Activated CD4-positive, alpha-beta T cell treated with anti-CD3 and anti-CD28 coated beads for 36 hours (primary cell): ENCODE measurements around the gene REEP2. TPM values are rescaled to one million over a fixed set of nuclear protein-coding genes. Genes with fewer than 3 reads are reported as not detected.
A peak's percentile ranks its signal among the peaks of the same experiment; 100 is the strongest.

Experiments used
- ATAC-seq: fragments of 200-7000 bp; cut with Tn5 transposase; one replicate; pipeline ENCODE4 v1.10.0; 2021; ENCODE audit warnings: mild to moderate bottlenecking, moderate library complexity
- CTCF ChIA-PET: fragments of 350-600 bp; sonication (Branson Sonifier 250); formaldehyde crosslinking; loops from one replicate; lab custom pipeline; 2021; ENCODE audit warnings: antibody characterized with exemption; lab: Charles Lee
- POLR2A ChIA-PET: fragments of 350-600 bp; sonication (Branson Sonifier 250); formaldehyde crosslinking; loops from one replicate; lab custom pipeline; 2021; ENCODE audit warnings: antibody characterized with exemption, inconsistent platforms; lab: Charles Lee
- DNase-seq: peaks from one replicate; pipeline ENCODE4 v3.0.0-alpha.2; 2020
- H3K27ac Mint-ChIP-seq: one replicate; pipeline ENCODE4 v1.8.0; 2021; ENCODE audit warnings: mixed read lengths
- H3K27me3 Mint-ChIP-seq: one replicate; pipeline ENCODE4 v1.8.0; 2021; ENCODE audit warnings: mixed read lengths
- H3K36me3 Mint-ChIP-seq: one replicate; pipeline ENCODE4 v1.8.0; 2021; ENCODE audit warnings: low read depth, mixed read lengths
- H3K4me1 Mint-ChIP-seq: one replicate; pipeline ENCODE4 v1.8.0; 2021; ENCODE audit warnings: mixed read lengths
- H3K4me3 Mint-ChIP-seq: one replicate; pipeline ENCODE4 v1.8.0; 2021; ENCODE audit warnings: mild to moderate bottlenecking, moderate library complexity, mixed read lengths
- H3K9me3 Mint-ChIP-seq: one replicate; pipeline ENCODE4 v1.8.0; 2021; ENCODE audit warnings: low read depth, mixed read lengths
- intact Hi-C, 2 experiments: fragments of 100-400 bp; cut with DNase I in 1 of 2; cut with micrococcal nuclease in 1 of 2; formaldehyde crosslinking; loops; one replicate each; pipeline versions ENCODE4 v1.14.2 to v1.15.1; 2022 to 2024; cut with DNase I, micrococcal nuclease
- total RNA-seq, 2 experiments: library from RNA; stranded (reverse); gene quantifications; one replicate each; pipeline ENCODE4 v1.2.3, GENCODE V29; 2021

REEP2 gene
- total RNA-seq, 2 experiments from 2014 or later, result 4.0 to 5.6 TPM

GRCh38 chr5:138466125-138466899, 27.5 kb downstream of the REEP2 start:
- POLR2A ChIA-PET, result interaction anchor here (0.6 to 2.8 kb wide), 7 partner anchors 15 to 1079 kb away, joined by 3 to 22 read pairs (median 5); partner anchors contain the start of genes ETF1 and HSPA9
- intact Hi-C loops, result loop anchor here (10.0 kb wide), 3 partner anchors 728 to 1098 kb away; partner anchors contain the start of genes SIL1 (in 1 of the 2) and UBE2D2 (in 1 of the 2)
- Mint-ChIP-seq H3K27me3 (no peaks in the 10 kb centered on the region), H3K36me3 (peaks cover 29% of the 10 kb centered on the region), H3K27ac (peak overlapping the region; percentile 35), H3K4me3 (peak overlapping the region; percentile 77), H3K4me1 (peaks cover 35% of the 10 kb centered on the region), H3K9me3 (no peaks in the 10 kb centered on the region)
- CTCF ChIA-PET, result interaction anchor here (1.0 to 3.0 kb wide), 6 partner anchors 11 to 36 kb away, joined by 3 to 12 read pairs (median 5); no protein-coding TSS in a partner anchor
- ATAC-seq (no peak), DNase-seq (peak; percentile 51)

- intact Hi-C loops, result loop anchor here (10.0 kb wide), 3 partner anchors 728 to 1098 kb away; partner anchors contain the start of genes SIL1 (in 1 of the 2) and UBE2D2 (in 1 of the 2)
- no peaks in the 10 kb centered on the region for H3K27me3 Mint-ChIP-seq
- CTCF ChIA-PET, result interaction anchor here (0.9 to 3.0 kb wide), 4 partner anchors 12 to 38 kb away, joined by 3 to 12 read pairs (median 4); no protein-coding TSS in a partner anchor
- ATAC-seq (no peak), DNase-seq (no peak)
- POLR2A ChIA-PET, result interaction anchor here (0.6 to 1.4 kb wide), 4 partner anchors 14 to 464 kb away, joined by 3 to 11 read pairs (median 3); partner anchors contain the start of gene HSPA9
- peak overlapping the region; percentile 77 for H3K4me3 Mint-ChIP-seq
- no peaks in the 10 kb centered on the region for H3K9me3 Mint-ChIP-seq
- H3K4me1 Mint-ChIP-seq, result peaks cover 28% of the 10 kb centered on the region
- peak overlapping the region; percentile 53 for H3K27ac Mint-ChIP-seq
- peaks cover 29% of the 10 kb centered on the region for H3K36me3 Mint-ChIP-seq
These were observed 28.2 kb downstream of the REEP2 start for GRCh38 chr5:138466900-138467710.

GRCh38 chr5:138467711-138468132, 28.9 kb downstream of the REEP2 start:
- Mint-ChIP-seq H3K9me3 (no peaks in the 10 kb centered on the region), H3K4me3 (peak overlapping the region; percentile 77), H3K4me1 (peaks cover 28% of the 10 kb centered on the region), H3K27me3 (no peaks in the 10 kb centered on the region), H3K27ac (peak overlapping the region; percentile 59), H3K36me3 (peaks cover 29% of the 10 kb centered on the region)
- intact Hi-C loops, result loop anchor here (10.0 kb wide), 3 partner anchors 727 to 1097 kb away; partner anchors contain the start of genes SIL1 (in 1 of the 2) and UBE2D2 (in 1 of the 2)
- CTCF ChIA-PET, result interaction anchor here (0.9 to 1.6 kb wide), 2 partner anchors 35 to 37 kb away, joined by 3 to 5 read pairs; no protein-coding TSS in a partner anchor
- POLR2A ChIA-PET, result interaction anchor here (0.6 kb wide), 1 partner anchor 465 kb away, joined by 3 read pairs; no protein-coding TSS in a partner anchor
- ATAC-seq, result no peak
- no peak for DNase-seq

- DNase-seq (no peak), ATAC-seq (no peak)
- no peaks in the 10 kb centered on the region for H3K9me3 Mint-ChIP-seq
- peaks cover 26% of the 10 kb centered on the region for H3K4me1 Mint-ChIP-seq
- ChIA-PET CTCF (interaction anchor here (0.9 to 1.6 kb wide), 3 partner anchors 34 to 37 kb away, joined by 3 to 5 read pairs (median 4); no protein-coding TSS in a partner anchor), POLR2A (no interaction called here)
- peaks cover 29% of the 10 kb centered on the region for H3K36me3 Mint-ChIP-seq
- intact Hi-C loops, result loop anchor here (10.0 kb wide), 3 partner anchors 726 to 1096 kb away; partner anchors contain the start of genes SIL1 (in 1 of the 2) and UBE2D2 (in 1 of the 2)
- peak overlapping the region; percentile 77 for H3K4me3 Mint-ChIP-seq
- peak overlapping the region; percentile 59 for H3K27ac Mint-ChIP-seq
- no peaks in the 10 kb centered on the region for H3K27me3 Mint-ChIP-seq
These were observed 29.5 kb downstream of the REEP2 start for GRCh38 chr5:138468133-138468965.

- Mint-ChIP-seq H3K4me1 (peaks cover 25% of the 10 kb centered on the region), H3K9me3 (no peaks in the 10 kb centered on the region), H3K4me3 (peak overlapping the region; percentile 77), H3K27ac (peak overlapping the region; percentile 48), H3K27me3 (no peaks in the 10 kb centered on the region), H3K36me3 (peaks cover 29% of the 10 kb centered on the region)
- ChIA-PET POLR2A (no interaction called here), CTCF (interaction anchor here (0.6 to 1.4 kb wide), 2 partner anchors 33 to 91 kb away, joined by 3 to 4 read pairs; no protein-coding TSS in a partner anchor)
- ATAC-seq (no peak), DNase-seq (no peak)
- intact Hi-C loops, result loop anchor here (10.0 kb wide), 3 partner anchors 726 to 1096 kb away; partner anchors contain the start of genes SIL1 (in 1 of the 2) and UBE2D2 (in 1 of the 2)
These were observed 30.2 kb downstream of the REEP2 start for GRCh38 chr5:138468966-138469539.

- ATAC-seq (no peak), DNase-seq (peak; percentile 17)
- no peak overlapping the region for H3K4me3 Mint-ChIP-seq
- peaks cover 25% of the 10 kb centered on the region for H3K4me1 Mint-ChIP-seq
- intact Hi-C loops, result loop anchor here (10.0 kb wide), 3 partner anchors 725 to 1095 kb away; partner anchors contain the start of genes SIL1 (in 1 of the 2) and UBE2D2 (in 1 of the 2)
- H3K27me3 Mint-ChIP-seq, result no peaks in the 10 kb centered on the region
- ChIA-PET POLR2A (no interaction called here), CTCF (interaction anchor here (0.6 to 1.4 kb wide), 2 partner anchors 32 to 91 kb away, joined by 3 to 4 read pairs; no protein-coding TSS in a partner anchor)
- no peak overlapping the region for H3K27ac Mint-ChIP-seq
- no peaks in the 10 kb centered on the region for H3K9me3 Mint-ChIP-seq
- H3K36me3 Mint-ChIP-seq, result peaks cover 29% of the 10 kb centered on the region
These were observed 30.9 kb downstream of the REEP2 start for GRCh38 chr5:138469540-138470321.

- intact Hi-C loops, result no loop called here
- Mint-ChIP-seq H3K9me3 (no peaks in the 10 kb centered on the region), H3K36me3 (peaks cover 27% of the 10 kb centered on the region), H3K4me1 (peaks cover 25% of the 10 kb centered on the region), H3K4me3 (no peak overlapping the region), H3K27ac (no peak overlapping the region), H3K27me3 (no peaks in the 10 kb centered on the region)
- CTCF ChIA-PET, result interaction anchor here (1.1 to 1.5 kb wide), 3 partner anchors 20 to 31 kb away, joined by 3 read pairs; partner anchors contain the start of gene REEP2
- POLR2A ChIA-PET, result interaction anchor here (0.6 kb wide), 1 partner anchor 33 kb away, joined by 3 read pairs; no protein-coding TSS in a partner anchor
- no peak for ATAC-seq
- DNase-seq, result no peak
These were observed 31.6 kb downstream of the REEP2 start for GRCh38 chr5:138470322-138471051.

GRCh38 chr5:138471052-138471361, 32.1 kb downstream of the REEP2 start:
- no peak overlapping the region for H3K4me3 Mint-ChIP-seq
- H3K27me3 Mint-ChIP-seq, result no peaks in the 10 kb centered on the region
- H3K36me3 Mint-ChIP-seq, result peaks cover 26% of the 10 kb centered on the region
- no peak overlapping the region for H3K27ac Mint-ChIP-seq
- ATAC-seq, result no peak
- POLR2A ChIA-PET, result interaction anchor here (0.6 kb wide), 1 partner anchor 32 kb away, joined by 3 read pairs; no protein-coding TSS in a partner anchor
- H3K9me3 Mint-ChIP-seq, result no peaks in the 10 kb centered on the region
- DNase-seq, result no peak
- CTCF ChIA-PET, result interaction anchor here (1.1 to 1.5 kb wide), 3 partner anchors 19 to 32 kb away, joined by 3 read pairs; partner anchors contain the start of gene REEP2
- H3K4me1 Mint-ChIP-seq, result peaks cover 25% of the 10 kb centered on the region
- intact Hi-C loops, result no loop called here
